Measurements from ENCODE around the gene LETM1.

DNA sequence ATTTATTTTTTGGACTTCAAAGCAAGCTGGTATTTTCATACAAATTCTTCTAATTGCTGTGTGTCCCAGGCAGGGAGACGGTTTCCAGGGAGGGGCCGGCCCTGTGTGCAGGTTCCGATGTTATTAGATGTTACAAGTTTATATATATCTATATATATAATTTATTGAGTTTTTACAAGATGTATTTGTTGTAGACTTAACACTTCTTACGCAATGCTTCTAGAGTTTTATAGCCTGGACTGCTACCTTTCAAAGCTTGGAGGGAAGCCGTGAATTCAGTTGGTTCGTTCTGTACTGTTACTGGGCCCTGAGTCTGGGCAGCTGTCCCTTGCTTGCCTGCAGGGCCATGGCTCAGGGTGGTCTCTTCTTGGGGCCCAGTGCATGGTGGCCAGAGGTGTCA lies 47.6 kb downstream of the LETM1 start:
- TF ChIP-seq EZH2 (IDR thresholded peaks at IDR 0.05) (no peak), POLR2AphosphoS5 (IDR thresholded peaks at IDR 0.05; ENCODE audit: borderline replicate concordance, low read depth, low read length) (no peak), FOXP2 (optimal IDR thresholded peaks at IDR 0.05; ENCODE audit: control extremely low read depth, extremely low read length, insufficient read depth) (no peak)

Data from SK-N-MC (cell line).